Measurements from ENCODE around the gene ARPC5L. TPM values are rescaled to one million over a fixed set of nuclear protein-coding genes. Genes with fewer than 3 reads are reported as not detected.

Gene ARPC5L
- total and polyA plus RNA-seq, 9 of the 15 experiments (the other 6 are each of a cell fraction or from before 2014, with no cell fraction given) = 25.4 to 113 (median 63.8) TPM

- TF ChIP-seq YY1 (IDR thresholded peaks at IDR 0.05; ENCODE audit: borderline replicate concordance in 1 of 3, control insufficient read depth in 1 of 3, extremely low read depth in 1 of 3, insufficient read depth in 3 of 3, insufficient read length in 1 of 3, insufficient replicate concordance in 2 of 3, low read depth in 1 of 3, low read length in 2 of 3) = peak in 2 of 3 experiments; percentile 63 to 75
- peak; percentile 90 for TF ChIP-seq SP1 (CRISPR knock-in tag; IDR thresholded peaks at IDR 0.05)
- TF ChIP-seq C11orf30 (IDR thresholded peaks at IDR 0.05; ENCODE audit: low read depth) = no peak; the same call in 1 of the 2 replicates
- TF ChIP-seq SRF (CRISPR knock-in tag; IDR thresholded peaks at IDR 0.05) = peak in 1 of 2 experiments; percentile 23; a peak in 1 of 4 replicates
- no peak for TF ChIP-seq ZNF140 (CRISPR knock-in tag; IDR thresholded peaks at IDR 0.05)
- no peak for TF ChIP-seq ATF1 (CRISPR knock-in tag; IDR thresholded peaks at IDR 0.05)
- TF ChIP-seq ATF1 (tag; IDR thresholded peaks at IDR 0.05) = peak; percentile 68
- TF ChIP-seq ERF (CRISPR knock-in tag; IDR thresholded peaks at IDR 0.05) = peak; percentile 55; the same call in 1 of the 2 replicates
- TF ChIP-seq, protein P1, sequence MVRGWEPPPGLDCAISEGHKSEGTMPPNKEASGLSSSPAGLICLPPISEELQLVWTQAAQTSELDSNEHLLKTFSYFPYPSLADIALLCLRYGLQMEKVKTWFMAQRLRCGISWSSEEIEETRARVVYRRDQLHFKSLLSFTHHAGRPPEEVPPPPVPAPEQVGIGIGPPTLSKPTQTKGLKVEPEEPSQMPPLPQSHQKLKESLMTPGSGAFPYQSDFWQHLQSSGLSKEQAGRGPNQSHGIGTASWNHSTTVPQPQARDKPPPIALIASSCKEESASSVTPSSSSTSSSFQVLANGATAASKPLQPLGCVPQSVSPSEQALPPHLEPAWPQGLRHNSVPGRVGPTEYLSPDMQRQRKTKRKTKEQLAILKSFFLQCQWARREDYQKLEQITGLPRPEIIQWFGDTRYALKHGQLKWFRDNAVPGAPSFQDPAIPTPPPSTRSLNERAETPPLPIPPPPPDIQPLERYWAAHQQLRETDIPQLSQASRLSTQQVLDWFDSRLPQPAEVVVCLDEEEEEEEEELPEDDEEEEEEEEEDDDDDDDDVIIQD (CRISPR knock-in tag; IDR thresholded peaks at IDR 0.05) = 0 out of 2 replicates have a peak, but pooled peaks have one; percentile 19
- peak; percentile 41; the same call in 1 of the 2 replicates for TF ChIP-seq BHLHE40 (IDR thresholded peaks at IDR 0.05; ENCODE audit: low read length)
- no peak for TF ChIP-seq ETS1 (conservative IDR thresholded peaks at IDR 0.05; ENCODE audit: control insufficient read depth, low read depth, low read length)
- peak; percentile 79 to 83 for TF ChIP-seq NRF1 (conservative IDR thresholded peaks at IDR 0.05 in 1 of 2, IDR thresholded peaks at IDR 0.05 in 1 of 2)
- TF ChIP-seq MTA3 (IDR thresholded peaks at IDR 0.05; ENCODE audit: borderline replicate concordance) = peak; percentile 88; the same call in 1 of the 2 replicates
- no peak for TF ChIP-seq ATF2 (CRISPR knock-in tag; IDR thresholded peaks at IDR 0.05)
- peak; percentile 74; the same call in 1 of the 2 replicates for TF ChIP-seq SMARCA5 (IDR thresholded peaks at IDR 0.05)
- TF ChIP-seq ZNF592 (IDR thresholded peaks at IDR 0.05) = 0 out of 2 replicates have a peak, but pooled peaks have one; percentile 59
- peak; percentile 86 for TF ChIP-seq RFX1 (IDR thresholded peaks at IDR 0.05)
- peak in 1 of 2 experiments; percentile 73; a peak in 2 of 4 replicates for TF ChIP-seq TEAD1 (CRISPR knock-in tag; IDR thresholded peaks at IDR 0.05)
- no peak for TF ChIP-seq ZNF175 (CRISPR knock-in tag; IDR thresholded peaks at IDR 0.05; ENCODE audit: low read depth)
These were observed 8.9 kb upstream of the ARPC5L start, which contains the start of gene WDR38 (continued) for GRCh38 chr9:124852829-124853531.
